ENCODE results near the gene VPS8.
A peak's percentile ranks its signal among the peaks of the same experiment; 100 is the strongest.

The VPS8 gene, protein sequence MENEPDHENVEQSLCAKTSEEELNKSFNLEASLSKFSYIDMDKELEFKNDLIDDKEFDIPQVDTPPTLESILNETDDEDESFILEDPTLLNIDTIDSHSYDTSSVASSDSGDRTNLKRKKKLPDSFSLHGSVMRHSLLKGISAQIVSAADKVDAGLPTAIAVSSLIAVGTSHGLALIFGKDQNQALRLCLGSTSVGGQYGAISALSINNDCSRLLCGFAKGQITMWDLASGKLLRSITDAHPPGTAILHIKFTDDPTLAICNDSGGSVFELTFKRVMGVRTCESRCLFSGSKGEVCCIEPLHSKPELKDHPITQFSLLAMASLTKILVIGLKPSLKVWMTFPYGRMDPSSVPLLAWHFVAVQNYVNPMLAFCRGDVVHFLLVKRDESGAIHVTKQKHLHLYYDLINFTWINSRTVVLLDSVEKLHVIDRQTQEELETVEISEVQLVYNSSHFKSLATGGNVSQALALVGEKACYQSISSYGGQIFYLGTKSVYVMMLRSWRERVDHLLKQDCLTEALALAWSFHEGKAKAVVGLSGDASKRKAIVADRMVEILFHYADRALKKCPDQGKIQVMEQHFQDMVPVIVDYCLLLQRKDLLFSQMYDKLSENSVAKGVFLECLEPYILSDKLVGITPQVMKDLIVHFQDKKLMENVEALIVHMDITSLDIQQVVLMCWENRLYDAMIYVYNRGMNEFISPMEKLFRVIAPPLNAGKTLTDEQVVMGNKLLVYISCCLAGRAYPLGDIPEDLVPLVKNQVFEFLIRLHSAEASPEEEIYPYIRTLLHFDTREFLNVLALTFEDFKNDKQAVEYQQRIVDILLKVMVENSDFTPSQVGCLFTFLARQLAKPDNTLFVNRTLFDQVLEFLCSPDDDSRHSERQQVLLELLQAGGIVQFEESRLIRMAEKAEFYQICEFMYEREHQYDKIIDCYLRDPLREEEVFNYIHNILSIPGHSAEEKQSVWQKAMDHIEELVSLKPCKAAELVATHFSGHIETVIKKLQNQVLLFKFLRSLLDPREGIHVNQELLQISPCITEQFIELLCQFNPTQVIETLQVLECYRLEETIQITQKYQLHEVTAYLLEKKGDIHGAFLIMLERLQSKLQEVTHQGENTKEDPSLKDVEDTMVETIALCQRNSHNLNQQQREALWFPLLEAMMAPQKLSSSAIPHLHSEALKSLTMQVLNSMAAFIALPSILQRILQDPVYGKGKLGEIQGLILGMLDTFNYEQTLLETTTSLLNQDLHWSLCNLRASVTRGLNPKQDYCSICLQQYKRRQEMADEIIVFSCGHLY (N-terminal part only)

DNA sequence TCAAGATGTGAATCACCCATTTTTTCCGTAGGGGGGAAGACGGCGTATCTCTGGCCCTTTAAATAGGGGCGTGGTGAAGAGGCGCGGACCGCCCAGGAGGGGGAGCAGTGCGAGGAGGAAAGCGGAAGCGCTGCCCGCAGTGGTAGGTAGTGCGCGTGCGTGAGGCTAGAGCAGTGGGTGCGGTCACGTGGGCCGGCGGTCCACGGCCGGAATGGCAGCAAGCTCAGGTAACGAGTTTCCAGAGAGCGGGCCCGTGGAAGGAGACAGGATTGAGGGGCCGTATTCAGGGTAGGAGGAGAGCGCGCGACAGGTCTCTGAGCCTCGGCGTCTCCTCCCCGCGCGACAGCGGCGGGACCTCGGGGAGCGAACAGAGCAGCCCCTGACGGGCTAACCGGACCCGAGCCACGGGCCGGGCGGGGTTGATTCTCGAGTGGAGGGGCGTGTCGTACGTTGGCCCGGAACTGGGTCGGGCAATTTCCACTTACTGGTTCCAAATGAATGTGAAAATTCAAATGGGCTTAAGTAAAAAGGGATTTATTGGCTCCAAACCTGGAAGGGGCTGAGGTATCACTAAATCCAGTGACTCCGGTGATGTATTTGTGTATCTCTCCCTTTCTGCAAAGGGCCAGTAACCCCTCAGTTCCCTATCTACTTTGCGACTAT, at the start of gene VPS8:
VPS8 (plus strand) TSS at position 168 of the 663 bp plus-strand sequence. CDS start 12,467 bp downstream, outside the sequence.
- peak; percentile 97 for DNase-seq

DNA sequence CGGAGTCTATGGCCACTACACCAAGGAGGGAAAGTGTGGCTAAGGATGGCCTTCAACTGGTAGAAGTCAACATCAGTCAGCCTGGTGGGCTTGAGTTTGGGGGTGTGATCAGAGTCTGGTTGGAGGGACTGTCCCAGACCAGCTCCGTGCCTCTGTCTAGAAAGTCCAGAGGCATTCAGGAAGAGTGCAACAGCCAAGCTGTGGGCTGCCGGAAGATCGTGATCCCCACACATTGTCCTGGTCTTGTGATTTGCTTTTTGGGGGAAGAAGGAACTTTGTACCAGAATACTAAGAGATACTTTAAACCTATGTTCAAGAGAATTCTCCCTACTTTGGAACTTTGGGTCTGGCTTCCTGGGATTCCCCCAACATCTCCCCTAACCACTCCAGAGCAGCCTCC, 47.8 kb upstream of the VPS8 start:
- DNase-seq, result no peak

DNA sequence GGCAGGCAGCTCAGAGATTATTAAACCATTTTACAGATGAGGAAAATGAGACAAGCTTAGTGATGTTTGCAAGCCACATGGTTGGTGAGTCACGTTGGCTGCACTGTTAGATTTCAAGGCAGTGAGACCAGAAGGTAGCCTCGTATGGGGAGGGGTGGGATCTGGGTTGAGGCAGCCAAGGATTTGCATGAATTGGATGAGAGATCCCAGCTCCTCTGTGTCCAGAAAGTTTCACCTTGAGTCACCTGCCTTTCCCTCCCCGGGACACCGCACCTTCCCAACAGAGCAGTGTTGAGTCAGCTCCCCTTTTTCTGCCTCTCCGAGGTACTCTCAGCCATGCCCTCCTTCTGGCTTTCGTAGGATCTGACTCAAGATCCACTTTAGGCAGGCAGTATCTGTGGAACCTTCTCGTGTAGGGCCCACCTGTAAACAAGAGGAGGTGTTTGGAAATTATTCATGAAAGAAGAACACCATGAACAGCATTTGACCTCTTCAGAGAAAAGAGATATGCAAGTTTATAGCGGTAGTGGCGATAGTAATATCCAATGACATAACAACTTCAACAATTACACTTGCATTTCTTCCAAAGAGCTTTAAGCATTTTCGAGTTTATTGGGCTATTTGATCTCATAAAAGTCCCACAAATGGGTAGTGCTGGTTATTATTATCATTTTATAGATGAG, 46.8 kb upstream of the VPS8 start:
- DNase-seq, result no peak

DNA sequence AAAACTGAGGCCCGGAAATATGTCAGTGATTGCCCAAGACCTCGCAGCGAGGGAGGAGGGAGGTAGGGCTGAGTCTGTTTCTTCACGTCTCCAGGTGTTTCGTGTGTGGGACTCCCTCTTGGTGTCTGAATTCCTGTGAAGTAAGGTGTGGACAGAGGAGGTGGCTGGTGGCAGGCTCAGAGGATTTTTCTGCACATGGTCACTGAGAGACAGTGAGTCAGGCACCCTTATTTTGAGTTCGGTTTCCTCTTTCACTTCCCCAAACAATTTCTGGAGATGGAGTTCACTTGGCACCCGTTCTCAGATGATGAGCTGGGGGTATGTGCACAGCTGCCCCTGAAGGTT, 46.3 kb upstream of the VPS8 start:
- no peak for DNase-seq

DNA sequence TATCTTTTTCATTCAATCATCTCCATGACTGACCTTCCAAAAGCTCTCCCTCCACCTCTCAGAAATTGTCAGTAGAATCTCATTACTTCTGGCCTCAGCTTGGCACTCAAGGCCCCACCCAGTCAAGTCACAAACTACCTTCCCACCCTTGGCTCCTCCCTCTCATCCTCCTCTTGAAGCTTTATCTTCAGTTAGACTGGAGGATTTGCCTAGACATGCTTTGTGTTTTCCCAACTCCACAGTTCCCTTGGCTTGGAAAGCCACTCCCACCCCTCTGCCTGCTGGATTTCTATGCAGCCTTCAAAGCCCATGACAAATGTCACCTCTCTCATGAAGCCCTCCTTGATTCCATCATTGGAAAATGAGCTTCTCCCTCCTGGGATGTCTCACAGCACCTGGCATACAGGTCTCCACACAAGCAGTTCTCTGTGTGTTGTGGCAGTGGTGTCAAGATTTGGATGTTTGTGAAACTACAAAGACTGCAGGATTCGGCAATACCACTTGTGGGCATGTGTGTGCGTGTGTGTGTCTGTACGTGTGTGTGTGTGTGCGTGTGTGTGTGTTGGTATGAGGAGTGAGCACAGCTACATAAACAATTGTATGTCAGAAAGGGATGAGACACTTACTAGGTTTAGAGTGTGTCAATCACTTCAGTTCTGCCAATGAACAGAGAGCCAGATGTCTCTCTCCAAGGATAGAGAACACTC, 45.3 kb upstream of the VPS8 start:
- DNase-seq, result no peak

DNA sequence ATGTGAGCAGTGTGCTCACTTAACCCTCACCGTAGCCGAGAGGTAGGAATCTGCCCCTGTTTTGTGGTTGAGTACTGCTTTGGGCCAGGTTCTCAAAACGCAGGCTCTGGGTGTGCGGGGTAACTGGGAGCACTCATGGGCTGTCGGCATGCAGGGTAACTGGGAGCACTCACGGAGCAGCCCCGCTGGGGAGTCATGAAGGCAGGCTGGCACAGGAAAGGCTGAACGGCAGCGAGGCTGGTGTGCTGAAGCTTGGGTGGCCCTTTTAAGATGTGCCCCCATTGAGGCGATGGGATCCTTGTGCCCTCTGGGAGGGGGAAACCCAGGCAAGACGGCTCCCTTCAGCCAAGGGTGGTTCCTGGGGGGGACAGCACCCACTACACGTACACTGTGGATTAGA, 44.6 kb upstream of the VPS8 start:
- DNase-seq, result no peak

DNA sequence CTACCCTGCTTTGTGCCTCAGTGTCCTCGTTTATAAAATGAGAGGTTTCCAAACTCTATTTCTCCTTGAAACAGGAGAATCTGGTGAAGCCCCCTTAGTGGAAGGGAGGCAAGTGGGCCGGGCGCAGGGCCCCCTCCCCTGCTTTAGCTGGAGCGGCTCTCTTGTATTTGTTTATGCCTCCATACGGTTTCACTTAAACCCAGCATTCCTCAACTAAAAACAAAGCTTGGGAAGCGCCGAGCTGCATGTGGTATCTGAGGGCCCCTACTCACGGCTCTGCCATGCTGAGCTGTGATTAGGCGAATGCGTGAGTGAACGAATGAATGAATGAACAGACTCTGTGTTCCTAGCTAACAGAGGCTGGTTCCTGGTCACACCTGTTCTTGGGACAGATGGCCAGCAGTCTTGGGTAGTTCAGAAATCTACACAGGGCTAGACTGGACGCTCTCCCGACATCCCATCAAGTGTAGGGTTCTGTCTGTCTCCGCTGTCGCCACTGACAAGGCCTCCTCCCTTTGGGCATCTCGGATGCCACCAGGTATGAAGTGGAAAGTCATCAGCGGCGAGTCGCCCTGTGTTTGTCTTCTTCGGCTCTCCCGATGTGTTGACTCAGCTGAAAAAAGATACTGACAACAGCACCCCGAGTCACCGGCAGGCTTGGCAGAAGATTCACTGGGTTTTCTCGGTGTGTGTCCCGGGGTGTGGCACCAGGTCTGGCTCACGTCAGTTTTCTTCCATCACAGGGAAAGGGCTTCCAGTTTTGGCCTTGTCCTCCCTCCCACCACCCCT, 42.4 kb upstream of the VPS8 start:
- DNase-seq, result no peak

DNA sequence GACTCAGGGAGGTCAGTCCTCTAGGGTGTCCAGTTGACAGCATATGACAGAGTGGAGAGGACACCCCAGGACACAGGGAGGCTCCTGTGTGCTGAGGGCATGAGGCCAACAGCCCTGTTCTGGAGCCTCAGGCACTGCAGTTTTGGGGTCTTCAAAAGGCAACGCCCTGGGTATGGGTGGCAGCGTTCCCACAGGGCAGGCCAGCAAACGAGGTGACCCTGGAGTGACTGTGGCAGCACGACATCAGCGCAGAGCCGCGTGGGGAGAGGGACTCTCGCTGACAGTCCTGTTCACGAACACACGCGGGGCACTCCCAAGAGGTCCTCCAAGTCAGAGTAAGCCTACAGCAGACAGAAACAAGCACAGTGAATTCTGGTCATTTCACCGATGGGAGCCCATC, 41.4 kb upstream of the VPS8 start:
- no peak for DNase-seq

DNA sequence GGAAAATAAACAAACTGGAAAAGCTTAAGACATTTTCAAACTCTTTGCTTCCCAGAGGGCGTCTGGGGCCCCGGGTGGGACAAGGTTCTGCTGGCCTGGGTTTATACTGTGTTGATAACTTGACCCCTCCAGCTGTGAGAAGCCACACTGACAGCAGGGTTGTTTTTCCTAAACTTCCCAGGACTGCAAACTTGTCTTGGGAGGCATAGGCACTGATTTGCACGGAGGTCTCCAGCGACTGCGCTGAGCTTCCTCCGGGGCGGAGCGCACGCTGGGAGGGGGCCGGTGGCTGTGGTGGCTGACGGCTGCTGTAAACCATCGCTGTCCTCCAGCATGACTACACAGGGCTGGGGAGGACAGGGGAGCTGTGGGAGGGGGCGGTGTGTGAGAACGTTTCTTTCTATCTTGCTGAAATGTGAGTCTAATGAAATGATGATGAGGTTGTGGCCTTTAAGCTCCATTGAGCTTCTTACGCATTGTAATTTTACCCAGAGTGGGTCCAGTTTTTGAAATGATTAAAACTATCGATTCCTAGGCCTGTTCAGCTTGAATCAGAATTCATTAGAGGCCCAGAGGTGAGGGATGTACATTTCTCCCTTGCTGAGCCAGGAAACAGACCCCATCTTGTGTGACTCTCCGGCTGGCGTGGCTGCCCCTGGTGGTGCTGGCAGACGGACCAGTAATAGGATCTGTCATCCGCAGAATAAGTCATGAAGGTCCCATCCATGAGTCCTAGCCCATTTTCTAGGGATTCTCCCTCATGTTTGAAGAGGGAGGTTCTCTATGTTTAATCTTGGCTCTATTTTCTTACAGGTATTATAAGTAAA, 40.5 kb upstream of the VPS8 start:
- no peak for DNase-seq

DNA sequence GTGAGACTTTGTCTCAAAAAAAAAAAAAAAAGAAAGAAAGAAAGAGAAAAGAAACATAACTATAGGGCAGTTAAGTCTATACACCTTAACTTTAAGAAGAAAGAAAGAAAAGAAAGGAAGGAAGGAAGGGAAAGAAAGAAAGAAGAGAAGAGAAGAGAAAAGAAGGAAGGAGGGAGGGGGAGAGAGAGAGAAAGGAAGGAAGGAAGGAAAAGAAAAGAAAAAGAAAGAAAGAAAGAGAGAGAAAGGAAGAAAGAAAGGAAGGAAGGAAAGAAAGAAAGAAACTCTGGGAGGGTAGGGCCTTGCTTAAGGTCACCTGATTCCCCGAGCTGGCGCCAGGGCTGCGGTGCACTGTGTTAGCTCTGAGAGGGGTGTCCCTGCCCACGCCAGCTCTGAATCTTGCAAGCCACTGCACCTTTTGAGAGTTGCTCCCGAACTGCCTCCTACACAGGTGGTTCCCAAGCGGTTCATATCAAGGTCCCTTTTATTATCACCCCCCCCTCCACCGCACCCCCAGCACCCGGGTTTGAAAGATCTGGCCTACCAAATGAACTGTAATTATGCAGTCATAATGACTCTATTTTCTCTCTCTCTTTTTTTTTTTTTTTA, 39.2 kb upstream of the VPS8 start:
- DNase-seq, result no peak

DNA sequence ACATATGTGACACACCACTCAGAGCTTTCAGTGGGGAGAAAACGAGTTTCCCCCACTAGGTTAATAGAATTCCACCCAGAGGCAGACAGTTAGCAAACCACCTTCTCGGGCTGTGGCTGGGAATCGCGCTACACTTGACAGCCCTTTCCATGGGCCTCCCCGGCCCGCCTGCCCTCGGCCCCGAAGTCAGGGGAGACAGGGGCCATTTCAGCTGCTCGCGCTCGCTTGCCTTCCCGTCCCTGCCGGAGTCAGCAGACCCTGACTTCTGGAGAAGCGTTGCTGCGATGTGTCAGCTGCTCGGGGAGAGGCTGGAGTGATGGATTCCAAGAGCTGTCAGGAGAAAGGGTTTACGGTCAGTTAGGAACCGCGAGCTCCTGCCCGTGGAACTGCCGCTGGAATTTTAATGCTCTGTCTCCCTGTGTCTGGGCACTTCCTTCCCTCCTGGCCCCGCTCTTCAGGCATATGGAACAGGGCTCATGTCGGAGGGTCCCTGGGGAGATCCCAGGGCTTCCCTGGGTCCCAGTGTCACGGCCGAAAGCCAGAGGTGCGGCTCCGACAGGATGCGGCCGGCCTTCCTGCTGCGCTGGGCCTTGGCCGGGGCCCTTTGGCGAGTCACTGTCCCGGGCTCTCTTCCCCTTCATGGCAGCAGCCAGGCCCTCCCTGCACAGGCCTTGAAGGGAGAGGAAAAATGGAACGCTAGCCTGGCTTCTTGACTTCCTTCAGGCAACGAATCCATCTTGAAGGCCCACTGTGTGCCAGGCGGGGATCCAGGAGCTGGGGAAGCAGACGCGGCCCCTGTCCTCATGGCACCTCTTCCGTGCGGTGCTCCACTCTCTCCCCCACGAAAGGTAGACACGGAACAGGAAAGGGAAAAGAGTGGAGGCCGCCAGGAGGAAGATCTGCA, 38.4 kb upstream of the VPS8 start:
- no peak for DNase-seq

DNA sequence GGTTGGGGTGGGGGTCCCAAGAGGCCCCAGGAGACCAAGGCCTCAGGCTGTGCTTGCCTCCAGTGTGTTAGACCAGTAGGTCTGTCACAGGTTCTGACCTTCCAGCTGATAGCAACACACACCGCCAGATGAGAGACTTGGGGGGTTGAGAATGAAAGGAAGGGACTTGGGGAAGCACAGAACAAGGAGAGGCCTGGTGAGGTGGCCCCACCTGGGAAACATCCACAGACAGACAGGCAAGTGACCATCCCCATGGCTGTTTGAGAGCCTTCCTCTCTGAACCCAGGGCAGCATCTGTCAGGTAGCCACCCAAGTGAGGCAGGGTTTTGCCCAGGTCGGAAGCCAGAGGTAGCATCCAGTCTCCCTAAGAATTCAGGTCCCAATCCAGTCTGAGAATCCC, 35.0 kb upstream of the VPS8 start:
- DNase-seq, result no peak

DNA sequence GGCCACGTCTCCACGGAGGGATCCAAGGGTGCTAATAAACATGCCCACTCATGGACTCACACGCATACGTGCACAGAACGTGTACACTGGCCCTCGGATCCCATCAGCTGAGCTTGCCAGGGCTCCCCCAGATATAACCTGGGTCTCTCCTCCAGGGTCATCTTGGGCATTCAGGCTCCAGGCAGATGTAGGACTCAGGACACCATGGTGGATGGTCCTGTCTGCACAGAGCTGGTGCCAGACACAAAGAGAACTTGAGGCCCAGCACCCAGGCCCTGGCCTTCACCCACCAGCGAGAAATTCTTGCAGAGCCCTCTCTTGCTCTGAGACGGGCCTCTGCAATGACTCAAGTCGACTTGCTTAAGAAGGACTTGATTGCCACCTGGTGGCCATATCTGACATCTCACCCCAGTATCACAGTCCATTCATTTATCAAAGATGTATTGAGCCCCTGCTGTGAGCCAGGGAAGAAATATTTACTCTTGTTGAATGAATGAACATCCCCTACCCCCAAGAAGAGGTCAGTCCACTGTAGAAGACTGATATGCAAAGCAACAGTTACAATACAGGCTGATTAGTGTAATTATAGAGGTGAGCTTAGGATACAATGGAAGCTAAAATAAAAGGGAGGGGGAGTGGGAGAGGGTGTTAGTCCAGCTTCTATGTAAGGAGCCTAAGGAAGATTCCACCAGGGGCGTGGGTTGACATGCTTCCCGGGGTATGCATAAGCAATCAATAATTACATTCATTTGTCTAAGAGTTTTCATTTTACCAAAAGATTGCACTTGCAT, 34.2 kb upstream of the VPS8 start:
- DNase-seq, result peak; percentile 87

DNA sequence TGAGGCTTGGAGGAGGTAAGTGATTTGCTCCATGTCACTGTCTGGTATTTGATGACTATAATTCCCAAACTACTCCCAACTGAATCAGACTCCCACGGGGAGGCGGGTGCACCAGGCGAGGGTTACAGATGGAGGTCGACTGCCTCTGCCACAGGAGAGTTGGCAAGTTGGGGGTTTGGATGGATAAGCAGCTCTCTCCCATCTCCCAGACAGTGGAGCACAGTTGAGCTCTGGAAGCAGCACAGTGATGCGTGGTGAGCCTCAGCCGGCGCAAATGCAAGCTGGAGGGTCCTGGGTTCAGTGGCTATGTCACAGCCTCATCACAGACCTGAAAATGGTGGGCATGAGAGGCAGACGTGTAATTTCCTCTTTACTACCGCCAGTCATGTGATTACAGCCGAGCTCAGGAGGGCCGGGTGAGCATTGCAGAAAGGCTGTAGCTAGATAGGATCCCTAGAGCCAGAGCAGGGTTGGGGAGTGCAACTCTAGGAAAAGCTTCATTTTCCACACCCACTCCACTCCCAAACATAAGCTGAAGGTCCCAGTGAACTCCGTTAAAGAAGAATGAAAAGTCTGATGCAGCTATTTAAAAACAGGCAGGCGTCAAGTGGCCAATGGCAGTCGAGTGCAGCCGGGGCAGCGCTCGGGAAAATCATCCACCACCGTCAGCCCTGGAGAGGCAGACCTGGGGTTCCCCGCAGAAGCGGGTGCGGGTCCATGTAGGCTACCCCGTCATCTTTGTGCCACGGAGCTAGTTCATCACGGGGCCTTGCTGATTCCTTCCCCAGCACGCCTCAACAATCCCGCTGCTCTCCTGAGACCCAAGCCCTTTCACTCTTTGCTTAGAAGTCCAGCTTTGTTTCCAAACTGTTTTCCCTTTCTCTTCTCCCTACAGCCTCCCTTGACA, 33.3 kb upstream of the VPS8 start:
- DNase-seq, result no peak

DNA sequence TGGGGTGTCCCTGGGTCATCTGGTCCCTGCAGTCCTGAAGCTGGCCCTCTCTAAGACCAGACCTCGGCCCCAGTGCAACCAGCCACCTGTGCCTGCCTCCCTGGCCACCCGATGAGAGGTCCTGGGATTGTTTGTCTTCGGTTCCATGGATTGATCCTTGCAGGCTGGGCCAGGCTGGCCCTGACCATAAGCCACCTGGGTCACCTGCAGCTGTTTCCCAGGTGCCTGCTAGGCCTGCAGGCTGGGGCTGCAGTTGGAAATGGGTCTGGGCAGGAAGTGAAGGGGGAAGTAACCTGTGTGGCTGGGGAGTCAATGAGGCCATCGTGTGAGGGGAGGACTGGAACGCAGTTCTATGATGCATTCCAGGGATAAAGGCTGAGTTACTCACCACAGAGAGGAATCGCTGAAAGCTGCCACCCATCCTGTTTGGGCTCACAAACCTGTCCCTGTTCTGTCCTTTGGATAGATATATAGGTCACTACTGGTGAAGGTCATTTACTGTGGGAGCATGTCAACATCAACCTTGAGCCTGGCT, 30.9 kb upstream of the VPS8 start:
- no peak for DNase-seq

DNA sequence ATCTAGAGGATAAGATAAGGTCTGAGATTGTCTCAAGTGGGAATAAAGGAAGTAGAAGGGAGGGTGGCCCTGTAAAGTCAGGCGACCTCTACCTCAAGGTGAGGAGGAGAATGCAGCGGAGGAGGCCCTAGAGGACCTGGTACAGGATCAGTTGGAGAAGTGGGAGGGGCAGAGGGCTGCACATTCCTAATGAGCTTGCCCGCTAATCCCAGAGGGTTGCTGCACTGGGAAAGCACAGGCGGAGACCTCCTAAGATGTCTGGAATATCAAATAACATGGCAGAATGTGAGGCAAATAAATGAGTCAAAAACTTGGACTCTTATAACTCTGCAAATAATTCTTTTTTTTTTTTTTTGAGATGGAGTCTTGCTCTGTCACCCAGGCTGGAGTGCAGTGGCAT, 30.2 kb upstream of the VPS8 start:
- DNase-seq, result no peak
